ENCODE data around the gene MRTFB. TPM values are rescaled to one million over a fixed set of nuclear protein-coding genes. Genes with fewer than 3 reads are reported as not detected.
A peak's percentile ranks its signal among the peaks of the same experiment; 100 is the strongest.

The MRTFB gene
- total RNA-seq, 2 experiments from 2014 or later = 8.2 to 8.4 TPM

- intact Hi-C loops (cut with micrococcal nuclease) = loop anchor here (5.0 kb wide), 1 partner anchor 101 kb away; no protein-coding TSS in a partner anchor
- Mint-ChIP-seq H3K9me3 (no peaks in the 10 kb centered on the region), H3K27ac (peak overlapping the region; percentile 48), H3K27me3 (ENCODE audit: low read depth) (no peaks in the 10 kb centered on the region), H3K4me1 (ENCODE audit: low read depth) (peaks cover 30% of the 10 kb centered on the region), H3K36me3 (ENCODE audit: low read depth) (no peaks in the 10 kb centered on the region), H3K4me3 (peak overlapping the region; percentile 26)
- CTCF ChIA-PET = interaction anchor here (1.0 to 1.8 kb wide), 2 partner anchors 10 to 18 kb away, joined by 3 to 7 read pairs; no protein-coding TSS in a partner anchor
- DNase-seq = peak; percentile 51
These were observed 115.1 kb downstream of the MRTFB start for GRCh38 chr16:14186007-14186794.

DNA sequence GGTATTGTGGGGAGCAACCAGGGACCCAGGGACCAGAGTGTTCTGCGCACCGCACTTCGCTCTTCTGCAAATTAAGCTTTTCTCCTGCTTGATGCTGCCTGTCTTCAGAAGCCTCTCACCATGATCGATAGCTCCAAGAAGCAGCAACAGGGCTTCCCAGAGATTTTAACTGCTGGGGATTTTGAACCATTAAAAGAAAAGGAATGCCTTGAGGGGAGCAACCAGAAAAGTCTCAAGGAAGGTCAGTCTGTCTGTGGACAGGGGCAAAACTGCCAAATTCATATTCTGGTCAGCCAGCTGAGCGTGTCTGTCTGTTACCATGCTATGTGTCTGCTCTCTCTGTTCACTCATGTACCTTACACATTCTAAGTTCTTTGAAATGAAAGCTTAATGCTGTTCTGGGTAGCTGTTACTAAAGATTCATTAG lies 115.7 kb downstream of the MRTFB start:
- Mint-ChIP-seq H3K27ac (no peak overlapping the region), H3K4me3 (peak overlapping the region; percentile 26), H3K4me1 (ENCODE audit: low read depth) (peaks cover 30% of the 10 kb centered on the region), H3K27me3 (ENCODE audit: low read depth) (no peaks in the 10 kb centered on the region), H3K9me3 (no peaks in the 10 kb centered on the region), H3K36me3 (ENCODE audit: low read depth) (no peaks in the 10 kb centered on the region)
- intact Hi-C loops (cut with micrococcal nuclease) = loop anchor here (5.0 kb wide), 1 partner anchor 100 kb away; no protein-coding TSS in a partner anchor
- no peak for DNase-seq
- CTCF ChIA-PET = interaction anchor here (1.0 to 1.8 kb wide), 3 partner anchors 10 to 267 kb away, joined by 3 to 7 read pairs (median 3); partner anchors contain the start of gene ERCC4

GRCh38 chr16:14187517-14188338 lies 116.6 kb downstream of the MRTFB start:
- intact Hi-C loops (cut with micrococcal nuclease) = loop anchor here (5.0 kb wide), 1 partner anchor 100 kb away; no protein-coding TSS in a partner anchor
- H3K9me3 Mint-ChIP-seq = no peaks in the 10 kb centered on the region
- peaks cover 32% of the 10 kb centered on the region for H3K4me1 Mint-ChIP-seq (ENCODE audit: low read depth)
- CTCF ChIA-PET = interaction anchor here (1.2 to 1.8 kb wide), 2 partner anchors 9 to 268 kb away, joined by 3 to 7 read pairs; partner anchors contain the start of gene ERCC4
- DNase-seq = no peak
- no peaks in the 10 kb centered on the region for H3K27me3 Mint-ChIP-seq (ENCODE audit: low read depth)
- no peak overlapping the region for H3K4me3 Mint-ChIP-seq
- H3K27ac Mint-ChIP-seq = no peak overlapping the region
- no peaks in the 10 kb centered on the region for H3K36me3 Mint-ChIP-seq (ENCODE audit: low read depth)

DNA sequence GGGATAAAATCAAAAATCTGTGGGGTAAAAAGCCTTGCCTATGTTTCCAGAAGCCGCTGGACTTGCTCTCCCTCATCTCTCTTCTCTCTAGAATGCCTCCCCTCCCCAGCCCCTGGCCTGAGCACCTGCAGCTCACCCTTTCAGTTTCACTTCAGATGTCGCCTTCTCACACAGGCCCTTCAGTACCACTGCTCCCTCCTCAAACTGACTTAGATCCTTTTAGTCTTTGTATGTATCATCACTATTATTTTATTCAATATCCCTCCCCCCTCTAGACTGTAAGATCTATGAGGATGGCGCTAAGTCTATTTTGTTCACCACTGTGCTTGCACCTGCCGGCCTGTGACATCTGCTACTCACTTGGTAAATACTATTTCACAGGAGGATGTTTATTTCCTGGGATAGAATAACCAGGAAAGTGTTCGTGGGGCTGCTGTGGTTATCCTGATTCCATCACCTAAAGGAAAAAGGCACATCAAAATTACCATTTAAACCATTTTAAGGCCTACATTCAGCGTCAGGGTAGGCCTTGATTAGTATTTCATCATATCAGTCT lies 122.3 kb downstream of the MRTFB start:
- intact Hi-C loops (cut with micrococcal nuclease) = loop anchor here (2.0 to 5.0 kb wide), 3 partner anchors 29 to 275 kb away; partner anchors contain the start of gene MRTFB
- Mint-ChIP-seq H3K36me3 (ENCODE audit: low read depth) (no peaks in the 10 kb centered on the region), H3K4me3 (peak overlapping the region; percentile 61), H3K27me3 (ENCODE audit: low read depth) (no peaks in the 10 kb centered on the region), H3K27ac (peak overlapping the region; percentile 80), H3K4me1 (ENCODE audit: low read depth) (peaks cover 46% of the 10 kb centered on the region), H3K9me3 (no peaks in the 10 kb centered on the region)
- CTCF ChIA-PET = no interaction called here
- DNase-seq = peak; percentile 64

DNA sequence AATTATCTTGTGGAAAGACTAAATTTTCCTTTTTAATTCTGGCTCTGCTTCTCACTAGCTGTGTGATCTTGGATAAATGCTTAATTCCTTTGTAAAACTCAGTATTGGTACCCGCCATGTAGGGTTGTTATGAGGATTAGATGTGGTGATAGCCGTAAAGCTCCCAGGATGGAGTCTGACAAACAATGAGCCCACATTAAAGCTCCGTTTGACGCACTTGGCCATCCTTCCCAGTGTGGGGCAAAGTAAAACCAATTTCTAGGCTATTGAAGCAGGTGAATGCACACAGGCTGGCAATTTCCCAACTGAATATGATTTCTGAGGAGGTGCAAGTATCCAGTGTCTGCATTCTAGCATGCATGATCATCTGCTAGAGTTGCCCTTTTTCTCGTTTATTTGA lies 123.6 kb downstream of the MRTFB start:
- Mint-ChIP-seq H3K4me1 (ENCODE audit: low read depth) (peaks cover 49% of the 10 kb centered on the region), H3K9me3 (no peaks in the 10 kb centered on the region), H3K27ac (no peak overlapping the region), H3K4me3 (no peak overlapping the region), H3K36me3 (ENCODE audit: low read depth) (no peaks in the 10 kb centered on the region), H3K27me3 (ENCODE audit: low read depth) (no peaks in the 10 kb centered on the region)
- CTCF ChIA-PET = interaction anchor here (0.6 kb wide), 1 partner anchor 65 kb away, joined by 4 read pairs; no protein-coding TSS in a partner anchor
- DNase-seq = peak; percentile 6
- intact Hi-C loops (cut with micrococcal nuclease) = loop anchor here (5.0 kb wide), 1 partner anchor 122 kb away; the partner anchor contains the start of gene MRTFB

GRCh38 chr16:14196011-14196410 lies 124.9 kb downstream of the MRTFB start:
- Mint-ChIP-seq H3K4me1 (ENCODE audit: low read depth) (peaks cover 39% of the 10 kb centered on the region), H3K27ac (no peak overlapping the region), H3K4me3 (no peak overlapping the region), H3K9me3 (no peaks in the 10 kb centered on the region), H3K27me3 (ENCODE audit: low read depth) (no peaks in the 10 kb centered on the region), H3K36me3 (ENCODE audit: low read depth) (no peaks in the 10 kb centered on the region)
- no peak for DNase-seq
- CTCF ChIA-PET = interaction anchor here (0.7 to 2.5 kb wide), 2 partner anchors 9 to 33 kb away, joined by 3 to 7 read pairs; no protein-coding TSS in a partner anchor
- intact Hi-C loops (cut with micrococcal nuclease) = no loop called here

GRCh38 chr16:14196539-14196938 lies 125.4 kb downstream of the MRTFB start:
- CTCF ChIA-PET = interaction anchor here (0.6 to 2.5 kb wide), 3 partner anchors 10 to 40 kb away, joined by 3 to 7 read pairs (median 3); no protein-coding TSS in a partner anchor
- DNase-seq = peak; percentile 6
- no peaks in the 10 kb centered on the region for H3K27me3 Mint-ChIP-seq (ENCODE audit: low read depth)
- H3K27ac Mint-ChIP-seq = no peak overlapping the region
- peaks cover 39% of the 10 kb centered on the region for H3K4me1 Mint-ChIP-seq (ENCODE audit: low read depth)
- no peaks in the 10 kb centered on the region for H3K36me3 Mint-ChIP-seq (ENCODE audit: low read depth)
- intact Hi-C loops (cut with micrococcal nuclease) = no loop called here
- no peaks in the 10 kb centered on the region for H3K9me3 Mint-ChIP-seq
- H3K4me3 Mint-ChIP-seq = no peak overlapping the region

- CTCF ChIA-PET = no interaction called here
- H3K4me1 Mint-ChIP-seq (ENCODE audit: low read depth) = peaks cover 39% of the 10 kb centered on the region
These were observed 126.9 kb downstream of the MRTFB start for GRCh38 chr16:14198012-14198411.

GRCh38 chr16:14198572-14198971 lies 127.5 kb downstream of the MRTFB start:
- CTCF ChIA-PET = no interaction called here

More at GRCh38 chr16:14198012-14198411, 126.9 kb downstream of the MRTFB start:
- intact Hi-C loops (cut with micrococcal nuclease) = no loop called here
- no peak overlapping the region for H3K4me3 Mint-ChIP-seq
- H3K9me3 Mint-ChIP-seq = no peaks in the 10 kb centered on the region
- no peak overlapping the region for H3K27ac Mint-ChIP-seq
- H3K36me3 Mint-ChIP-seq (ENCODE audit: low read depth) = no peaks in the 10 kb centered on the region
- DNase-seq = no peak
- H3K27me3 Mint-ChIP-seq (ENCODE audit: low read depth) = no peaks in the 10 kb centered on the region

DNA sequence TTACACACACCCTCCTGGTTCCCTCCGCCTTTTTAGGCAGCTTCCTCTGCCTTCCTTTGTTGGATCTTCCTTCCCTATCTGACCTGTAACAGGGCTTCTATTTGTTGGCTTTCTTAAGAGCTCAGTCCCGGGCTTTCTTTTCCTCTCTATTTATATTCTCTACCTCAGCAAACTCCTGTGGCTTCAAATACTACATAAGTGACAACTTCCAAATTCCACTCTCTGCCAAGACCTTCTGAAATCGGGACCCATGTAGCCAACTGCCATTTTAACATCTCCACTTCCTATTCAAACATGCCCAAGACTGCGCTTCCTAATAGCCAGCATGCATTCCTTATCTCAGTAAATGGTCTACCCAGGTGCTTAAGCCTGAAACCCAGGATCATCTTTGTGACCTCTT lies 128.1 kb downstream of the MRTFB start:
- no peak overlapping the region for H3K4me3 Mint-ChIP-seq
- no peaks in the 10 kb centered on the region for H3K36me3 Mint-ChIP-seq (ENCODE audit: low read depth)
- H3K4me1 Mint-ChIP-seq (ENCODE audit: low read depth) = peaks cover 30% of the 10 kb centered on the region
- CTCF ChIA-PET = no interaction called here
- H3K27me3 Mint-ChIP-seq (ENCODE audit: low read depth) = no peaks in the 10 kb centered on the region
- no peak for DNase-seq
- intact Hi-C loops (cut with micrococcal nuclease) = no loop called here
- H3K9me3 Mint-ChIP-seq = no peaks in the 10 kb centered on the region
- H3K27ac Mint-ChIP-seq = no peak overlapping the region

More at GRCh38 chr16:14198572-14198971, 127.5 kb downstream of the MRTFB start:
- Mint-ChIP-seq H3K36me3 (ENCODE audit: low read depth) (no peaks in the 10 kb centered on the region), H3K27me3 (ENCODE audit: low read depth) (no peaks in the 10 kb centered on the region), H3K27ac (no peak overlapping the region), H3K4me1 (ENCODE audit: low read depth) (peaks cover 35% of the 10 kb centered on the region), H3K9me3 (no peaks in the 10 kb centered on the region), H3K4me3 (no peak overlapping the region)
- intact Hi-C loops (cut with micrococcal nuclease) = no loop called here
- no peak for DNase-seq

GRCh38 chr16:14199624-14200023 lies 128.5 kb downstream of the MRTFB start:
- Mint-ChIP-seq H3K4me1 (ENCODE audit: low read depth) (peaks cover 28% of the 10 kb centered on the region), H3K27ac (no peak overlapping the region), H3K27me3 (ENCODE audit: low read depth) (no peaks in the 10 kb centered on the region), H3K36me3 (ENCODE audit: low read depth) (no peaks in the 10 kb centered on the region), H3K4me3 (no peak overlapping the region), H3K9me3 (no peaks in the 10 kb centered on the region)
- no peak for DNase-seq
- intact Hi-C loops (cut with micrococcal nuclease) = no loop called here
- CTCF ChIA-PET = interaction anchor here (1.0 kb wide), 1 partner anchor 282 kb away, joined by 3 read pairs; no protein-coding TSS in a partner anchor
